HG03457 (cell line): ENCODE measurements around the gene KDF1.
"Not testable (repeated sequence)": the region's sequence is repeated elsewhere in the genome, so short reads cannot be mapped to it uniquely, and the experiment has no call there.

Experiments used
- ATAC-seq: cut with Tn5 transposase; IDR thresholded peaks from one replicate; pipeline ENCODE4 v1.9.1; 2021; ENCODE audit warnings: moderate number of reproducible peaks; ENCODE audit not compliant: unreplicated experiment

The KDF1 gene

GRCh38 chr1:26956321-26956720 is 3.9 kb downstream of the KDF1 start:
- ATAC-seq = no peak

DNA sequence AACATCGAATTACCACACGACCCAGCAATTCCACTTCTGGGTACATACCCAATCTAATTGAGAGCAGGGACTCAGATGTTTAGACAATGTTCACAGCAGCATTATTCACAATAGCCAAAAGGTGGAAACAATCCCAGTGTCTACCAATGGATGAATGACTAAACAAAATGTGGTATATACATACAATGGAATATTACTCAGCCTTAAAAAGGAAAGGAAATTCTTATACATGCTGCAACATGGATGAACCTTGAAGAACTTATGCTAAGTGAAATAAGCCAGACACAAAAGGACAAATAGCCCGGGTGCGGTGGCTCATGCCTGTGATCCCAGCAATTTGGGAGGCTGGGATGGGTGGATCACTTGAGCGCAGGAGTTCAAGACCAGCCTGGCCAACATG is 6.9 kb downstream of the KDF1 start:
- no peak for ATAC-seq

GRCh38 chr1:26951821-26952497 is 8.3 kb downstream of the KDF1 start:
- no peak for ATAC-seq

GRCh38 chr1:26951216-26951615 is 9.1 kb downstream of the KDF1 start:
- ATAC-seq = no peak

DNA sequence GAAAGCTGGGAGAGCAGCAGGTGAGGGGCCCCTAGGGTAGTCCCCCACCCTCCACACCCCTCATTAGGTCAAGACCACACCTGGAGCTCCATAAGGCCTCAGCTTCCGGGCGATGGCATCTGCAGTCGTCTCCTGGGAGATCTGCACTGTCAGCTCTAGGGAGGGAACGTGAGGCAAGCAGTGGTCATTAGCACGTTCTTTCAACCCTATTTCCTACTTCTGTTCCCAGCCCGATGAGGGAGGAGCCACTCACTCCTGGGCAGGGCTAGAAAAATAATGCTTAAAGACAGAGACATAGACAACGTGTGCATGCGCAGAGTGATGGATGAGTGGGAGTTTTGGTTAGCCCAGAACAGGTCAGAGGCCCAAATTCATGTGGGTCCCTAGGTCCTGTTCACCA is 9.7 kb downstream of the KDF1 start:
- ATAC-seq = no peak

- no peak for ATAC-seq
Measured at GRCh38 chr1:26949926-26950319, 10.3 kb downstream of the KDF1 start.

DNA sequence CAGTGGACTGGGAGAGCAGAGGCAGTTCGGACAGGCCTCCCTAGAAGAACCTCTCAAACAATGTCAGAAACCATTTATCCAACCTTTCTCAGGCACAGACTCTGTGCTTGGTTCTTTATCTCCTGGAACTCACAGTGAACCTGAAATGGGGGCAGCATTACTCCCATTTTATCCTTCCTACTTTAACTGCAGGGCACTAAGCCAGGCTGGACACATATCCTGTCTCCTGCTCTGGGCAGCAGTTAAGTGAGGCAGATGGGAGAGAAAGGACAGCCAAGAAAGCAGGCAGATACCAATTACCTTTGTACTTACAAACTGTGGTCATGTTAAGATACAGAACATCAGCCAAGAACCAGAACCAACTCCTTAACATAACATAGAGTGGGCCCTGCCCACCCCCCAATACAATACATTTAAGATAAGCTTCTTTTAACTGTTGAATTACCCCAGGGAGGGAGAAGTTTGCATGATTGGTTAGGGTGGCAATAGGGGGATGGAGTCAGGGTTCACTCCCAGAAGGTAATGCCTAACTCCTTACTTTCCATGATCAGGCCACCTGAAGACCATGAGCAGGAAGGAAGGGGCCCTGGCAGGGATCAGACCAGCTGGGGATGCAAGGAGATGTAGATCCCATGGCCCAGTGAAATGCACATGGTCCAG is 10.9 kb downstream of the KDF1 start:
- ATAC-seq = no peak

- not testable (repeated sequence) for ATAC-seq
Measured at GRCh38 chr1:26948725-26949057, 11.6 kb downstream of the KDF1 start.

DNA sequence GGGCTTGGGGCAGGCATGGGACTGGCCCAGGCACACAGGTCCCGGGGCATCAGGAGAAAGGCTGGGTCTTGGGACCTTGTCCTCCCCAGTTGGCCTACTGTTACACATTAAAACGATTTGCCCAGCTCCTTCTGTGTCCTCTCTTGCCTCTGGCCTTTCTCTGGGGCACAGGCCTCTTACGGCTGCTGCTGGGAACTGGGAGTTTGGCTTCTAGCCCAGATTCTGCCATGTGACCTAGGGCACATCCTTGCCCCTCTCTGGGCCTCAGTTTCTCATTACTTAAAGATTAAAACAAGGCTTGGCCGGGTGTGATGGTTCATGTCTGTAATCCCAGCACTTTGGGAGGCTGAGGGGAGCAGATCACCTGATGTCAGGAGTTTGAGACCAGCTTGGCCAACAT is 14.0 kb downstream of the KDF1 start:
- ATAC-seq = no peak

DNA sequence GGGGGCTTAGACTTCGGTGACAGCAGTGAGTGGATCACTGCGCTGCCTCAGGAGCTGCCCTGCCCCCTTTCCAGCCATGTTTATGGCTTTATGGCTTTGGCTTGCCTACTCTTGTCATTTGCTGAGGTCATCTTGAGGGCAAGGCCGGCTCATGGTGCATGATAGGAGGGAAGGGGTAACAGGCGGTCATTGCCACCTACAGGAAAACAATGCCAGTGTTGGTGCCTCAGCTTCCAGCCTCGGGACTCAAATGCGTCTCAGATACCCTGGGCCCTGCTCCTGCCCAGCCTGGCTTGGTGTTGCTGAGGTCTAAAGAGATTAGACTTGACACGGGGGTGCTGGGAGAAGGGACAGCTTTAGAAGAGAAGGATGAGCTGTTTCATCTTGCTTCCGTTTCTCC is 14.5 kb downstream of the KDF1 start:
- ATAC-seq = no peak

GRCh38 chr1:26945138-26945537 is 15.1 kb downstream of the KDF1 start:
- no peak for ATAC-seq

DNA sequence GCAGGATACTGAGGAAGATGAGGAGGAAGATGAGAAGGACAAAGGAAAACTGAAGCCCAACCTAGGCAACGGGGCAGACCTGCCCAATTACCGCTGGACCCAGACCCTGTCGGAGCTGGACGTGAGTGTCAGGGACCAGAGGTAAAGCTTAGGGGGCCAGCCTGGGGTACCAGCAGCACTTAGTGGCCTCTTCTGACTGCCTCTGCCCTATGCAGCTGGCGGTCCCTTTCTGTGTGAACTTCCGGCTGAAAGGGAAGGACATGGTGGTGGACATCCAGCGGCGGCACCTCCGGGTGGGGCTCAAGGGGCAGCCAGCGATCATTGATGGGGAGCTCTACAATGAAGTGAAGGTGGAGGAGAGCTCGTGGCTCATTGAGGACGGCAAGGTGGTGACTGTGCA is 17.6 kb downstream of the KDF1 start:
- ATAC-seq = no peak

DNA sequence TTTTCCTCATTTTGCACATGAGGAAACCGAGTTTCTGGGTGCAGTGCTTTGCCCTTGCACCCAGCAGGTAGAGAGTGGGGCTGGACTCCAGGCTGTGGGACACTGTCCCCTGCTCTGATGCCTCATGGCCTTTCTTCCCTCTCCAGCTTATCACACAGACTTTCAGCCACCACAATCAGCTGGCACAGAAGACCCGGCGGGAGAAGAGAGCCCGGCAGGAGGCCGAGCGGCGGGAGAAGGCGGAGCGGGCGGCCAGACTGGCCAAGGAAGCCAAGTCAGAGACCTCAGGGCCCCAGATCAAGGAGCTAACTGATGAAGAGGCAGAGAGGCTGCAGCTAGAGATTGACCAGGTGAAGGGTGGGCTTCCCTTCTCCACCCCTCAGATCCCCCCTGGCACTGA is 19.0 kb downstream of the KDF1 start:
- no peak for ATAC-seq

- no peak for ATAC-seq
Measured at GRCh38 chr1:26938659-26939025, 21.6 kb downstream of the KDF1 start.

- no peak for ATAC-seq
Measured at GRCh38 chr1:26938004-26938658, 22.1 kb downstream of the KDF1 start.

DNA sequence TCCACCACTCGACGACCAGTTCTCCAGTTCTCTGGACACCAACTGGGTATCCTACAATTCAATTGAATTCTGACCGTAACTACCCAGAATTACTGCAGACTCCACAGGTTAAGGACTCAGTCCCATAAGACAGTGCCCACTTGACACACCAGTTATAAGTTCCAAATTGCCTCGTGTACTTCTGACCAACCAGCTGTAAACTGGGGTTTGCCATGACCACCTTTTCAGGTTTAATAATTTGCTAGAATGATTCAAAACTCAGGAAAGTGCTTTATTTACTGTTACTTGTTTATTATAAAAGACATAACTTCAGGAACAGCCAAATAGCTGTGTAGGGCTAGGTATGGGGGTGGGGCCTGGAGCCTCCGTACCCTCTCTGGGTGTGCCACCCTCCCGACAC is 23.4 kb downstream of the KDF1 start:
- no peak for ATAC-seq

- ATAC-seq = no peak
Measured at GRCh38 chr1:26932531-26932930, 27.7 kb downstream of the KDF1 start.

DNA sequence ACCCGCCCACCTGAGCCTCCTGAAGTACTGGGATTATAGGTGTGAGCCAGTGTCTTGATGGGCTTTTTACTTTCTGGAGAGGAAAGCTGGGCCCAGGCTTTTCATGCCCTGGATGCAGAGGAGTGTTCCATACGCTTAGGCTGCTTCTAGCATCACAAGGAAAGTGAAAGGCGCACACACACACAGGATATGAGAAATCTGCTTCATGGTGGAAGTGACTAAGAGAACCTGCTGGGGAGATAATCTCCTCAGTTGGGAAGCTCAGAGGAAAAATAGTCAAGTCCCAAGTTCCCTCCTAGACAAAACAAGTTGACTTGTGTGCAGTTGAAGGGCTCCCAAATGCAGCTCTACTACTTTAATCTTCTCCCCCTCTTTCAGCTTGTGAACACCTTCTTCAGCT is 36.6 kb downstream of the KDF1 start:
- ATAC-seq = no peak

DNA sequence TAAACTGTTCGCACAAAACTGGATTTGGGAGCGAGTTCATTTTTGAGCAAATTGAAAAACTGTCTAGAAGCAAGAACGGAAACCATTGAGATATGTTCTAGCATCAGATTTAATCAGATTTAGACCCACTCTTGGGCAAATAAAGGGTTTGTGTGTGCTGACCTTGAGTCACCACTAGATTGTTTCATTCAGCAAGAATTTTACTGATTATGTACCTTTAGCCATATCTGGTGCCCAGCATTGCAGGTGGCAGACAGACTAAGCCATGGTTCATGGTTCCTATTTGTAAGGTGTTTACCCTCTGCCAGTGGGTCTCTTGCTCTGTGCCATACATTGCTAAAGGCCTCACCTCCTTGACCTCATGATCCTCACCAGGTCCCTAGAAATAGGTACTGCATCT is 37.4 kb downstream of the KDF1 start:
- no peak for ATAC-seq

DNA sequence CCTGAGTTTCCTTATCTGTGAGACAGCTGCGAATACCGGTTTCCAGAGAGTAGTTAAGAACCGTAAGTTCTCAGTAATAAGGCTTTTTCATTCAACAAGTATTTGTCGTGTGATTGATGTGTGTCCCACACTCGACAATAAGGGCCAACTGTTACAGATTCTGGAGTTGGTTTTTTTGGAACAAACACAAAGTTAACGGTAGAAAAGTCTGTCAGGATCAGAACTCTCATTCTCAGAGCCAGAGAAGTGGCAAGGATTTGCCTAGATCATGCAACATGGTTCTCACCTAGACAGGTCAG is 37.9 kb downstream of the KDF1 start:
- ATAC-seq = no peak

DNA sequence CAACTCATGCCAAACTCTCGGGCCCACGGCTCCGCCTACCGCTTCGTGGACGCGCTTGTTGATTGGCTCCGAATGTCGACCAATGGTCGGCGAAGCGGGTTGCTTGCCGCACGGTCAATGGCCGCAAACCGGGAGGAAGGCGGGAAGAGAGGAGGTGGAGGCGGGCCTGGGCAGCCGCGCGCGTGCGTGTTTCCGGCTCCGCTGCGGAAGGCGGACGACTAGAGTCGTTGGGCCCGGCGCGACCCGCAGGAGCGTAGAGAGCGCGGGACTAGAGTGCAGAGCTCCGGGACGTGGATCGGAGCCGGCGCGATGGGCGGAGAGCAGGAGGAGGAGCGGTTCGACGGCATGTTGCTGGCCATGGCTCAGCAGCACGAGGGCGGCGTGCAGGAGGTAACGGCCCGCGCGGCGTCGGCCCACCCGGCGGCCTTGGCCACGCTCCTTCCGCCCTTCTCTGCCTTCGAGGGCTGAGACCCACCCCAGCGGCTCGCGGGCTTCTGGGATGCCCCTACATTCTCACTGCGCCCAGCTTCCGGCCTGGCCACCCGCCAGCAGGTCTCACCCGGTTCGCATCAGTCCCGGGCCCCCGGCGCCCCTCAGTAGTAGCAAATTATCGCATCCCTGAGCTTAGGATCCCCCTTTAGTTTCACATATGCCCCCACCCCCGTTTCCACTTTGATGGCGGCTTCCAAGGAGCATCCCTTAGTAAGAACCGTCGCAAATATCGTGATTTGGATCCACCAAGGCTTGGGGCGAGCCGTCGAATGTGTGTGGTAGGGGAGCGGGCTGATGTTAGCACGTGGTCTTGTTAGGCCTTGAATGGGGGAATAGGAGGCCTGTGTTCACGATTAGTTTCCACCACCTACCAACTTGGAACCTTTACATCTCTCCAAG is 38.5 kb downstream of the KDF1 start, which contains the start of gene NUDC:
Gene NUDC (plus strand): TSS at position 204 of the 891 bp plus-strand sequence. CDS start 106 bp downstream, at position 310.
- ATAC-seq = peak; percentile 83

DNA sequence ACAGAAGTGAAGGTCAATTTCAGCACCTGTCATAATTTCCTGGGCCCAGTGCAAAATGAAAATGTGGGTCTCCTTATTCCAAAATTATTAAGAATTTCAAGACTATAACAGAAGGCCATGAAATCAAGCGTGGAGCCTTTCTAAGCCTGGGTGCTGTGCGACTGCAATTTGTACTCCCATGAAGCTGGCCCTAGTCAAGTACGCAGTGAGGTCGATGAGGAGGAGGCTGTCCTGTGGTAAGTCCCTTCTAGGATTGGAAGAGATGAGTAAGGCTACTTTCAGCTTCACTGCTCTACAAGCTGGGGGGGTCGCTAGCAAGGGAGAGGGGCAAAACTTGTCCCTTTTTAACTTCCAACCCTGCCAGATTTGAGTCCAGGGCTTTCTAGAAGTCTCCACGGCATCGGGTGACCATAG is 39.1 kb downstream of the KDF1 start:
- peak; percentile 4 for ATAC-seq
